DMS 273 (cell line): ENCODE results near the gene BRSK1.
"Not testable (repeated sequence)": the region's sequence is repeated elsewhere in the genome, so short reads cannot be mapped to it uniquely, and the experiment has no call there.

Experiments
- DNase-seq: peaks from one replicate; lab custom pipeline; 2025; ENCODE audit not compliant: unreplicated experiment; lab: John Stamatoyannopoulos, UW

The BRSK1 gene

GRCh38 chr19:55325172-55325571 is 41.4 kb downstream of the BRSK1 start, which contains the start of gene TMEM150B:
Gene TMEM150B (minus strand): TSS chr19:55325341. CDS start chr19:55321036, 4,305 bp downstream.
- DNase-seq: no peak

GRCh38 chr19:55328774-55329318 is 45.0 kb downstream of the BRSK1 start:
- DNase-seq: peak; percentile 79

GRCh38 chr19:55329791-55330190 is 46.0 kb downstream of the BRSK1 start:
- not testable (repeated sequence) for DNase-seq

GRCh38 chr19:55333870-55334269 is 50.1 kb downstream of the BRSK1 start:
- DNase-seq: no peak

- no peak for DNase-seq
Measured at GRCh38 chr19:55336101-55336500, 52.3 kb downstream of the BRSK1 start.

GRCh38 chr19:55339105-55339888 is 55.5 kb downstream of the BRSK1 start, which contains the start of gene KMT5C:
Gene KMT5C (plus strand): TSS chr19:55339876. CDS start chr19:55341937, 2,061 bp downstream.
- peak; percentile 100 for DNase-seq

GRCh38 chr19:55339889-55340783 is 56.3 kb downstream of the BRSK1 start:
- no peak for DNase-seq

GRCh38 chr19:55340784-55341147 is 57.0 kb downstream of the BRSK1 start:
- peak; percentile 76 for DNase-seq

GRCh38 chr19:55341171-55341588 is 57.4 kb downstream of the BRSK1 start:
- DNase-seq: peak; percentile 90

- no peak for DNase-seq
Measured at GRCh38 chr19:55341595-55342531, 58.1 kb downstream of the BRSK1 start.

GRCh38 chr19:55344444-55344843 is 60.6 kb downstream of the BRSK1 start:
- peak; percentile 84 for DNase-seq

GRCh38 chr19:55345101-55345817 is 61.5 kb downstream of the BRSK1 start:
- no peak for DNase-seq

GRCh38 chr19:55345818-55346724 is 62.3 kb downstream of the BRSK1 start:
- DNase-seq: peak; percentile 57

GRCh38 chr19:55346725-55347441 is 63.1 kb downstream of the BRSK1 start:
- no peak for DNase-seq

- no peak for DNase-seq
Measured at GRCh38 chr19:55347442-55348009, 63.7 kb downstream of the BRSK1 start.

GRCh38 chr19:55348317-55349034 is 64.7 kb downstream of the BRSK1 start:
- DNase-seq: peak; percentile 47
